Stimulated activated CD4-positive, alpha-beta T cell treated with anti-CD3 and anti-CD28 coated beads, Interleukin-2, amount 100 ng/mL, for 24 hours (primary cell): ENCODE measurements around the gene NOCT.
"Not testable (repeated sequence)": the region's sequence is repeated elsewhere in the genome, so short reads cannot be mapped to it uniquely, and the experiment has no call there.

ENCODE experiments used
- DNase-seq, 2 donors: peaks; one replicate each; pipeline ENCODE4 v3.0.0-alpha.2; 2020

NOCT gene, protein sequence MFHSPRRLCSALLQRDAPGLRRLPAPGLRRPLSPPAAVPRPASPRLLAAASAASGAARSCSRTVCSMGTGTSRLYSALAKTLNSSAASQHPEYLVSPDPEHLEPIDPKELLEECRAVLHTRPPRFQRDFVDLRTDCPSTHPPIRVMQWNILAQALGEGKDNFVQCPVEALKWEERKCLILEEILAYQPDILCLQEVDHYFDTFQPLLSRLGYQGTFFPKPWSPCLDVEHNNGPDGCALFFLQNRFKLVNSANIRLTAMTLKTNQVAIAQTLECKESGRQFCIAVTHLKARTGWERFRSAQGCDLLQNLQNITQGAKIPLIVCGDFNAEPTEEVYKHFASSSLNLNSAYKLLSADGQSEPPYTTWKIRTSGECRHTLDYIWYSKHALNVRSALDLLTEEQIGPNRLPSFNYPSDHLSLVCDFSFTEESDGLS

DNA sequence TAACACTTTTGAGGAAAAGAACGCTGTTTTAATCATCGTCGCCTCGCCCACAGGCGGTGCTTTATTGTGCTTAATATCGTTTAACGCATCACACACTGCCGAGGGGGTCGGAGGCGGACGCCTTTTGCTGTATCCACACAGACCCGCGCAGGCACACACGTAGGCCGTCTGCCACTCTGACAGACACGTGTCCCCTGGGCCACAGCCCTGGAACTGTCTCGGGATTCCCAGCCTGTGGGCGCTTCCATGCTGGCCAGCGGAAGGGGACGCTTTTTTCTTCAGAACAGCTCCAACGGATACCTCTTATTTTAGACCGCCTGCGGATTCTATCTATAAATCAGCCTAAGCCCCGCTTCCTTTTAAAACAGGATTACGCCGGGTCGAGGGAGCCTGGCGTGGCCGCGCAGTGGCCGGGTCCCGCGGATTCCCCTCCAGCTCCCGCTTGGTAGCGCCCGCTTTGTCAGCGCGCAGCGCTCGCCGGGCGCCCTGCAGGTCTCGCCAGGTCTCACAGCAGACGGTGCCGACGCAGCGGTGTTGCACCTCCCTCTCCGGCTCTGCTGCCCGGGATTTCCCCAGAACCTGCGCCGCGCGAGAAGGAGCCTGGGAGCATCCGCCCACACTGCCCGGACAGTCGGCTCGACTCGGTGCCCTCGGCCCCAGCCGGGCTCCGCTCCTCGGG lies at the start of gene NOCT:
Gene NOCT, plus strand, starts transcription at position 513 of the 679 bp plus-strand sequence. CDS start 201 bp downstream, outside the sequence.
- peak; percentile 93 to 95 for DNase-seq

DNA sequence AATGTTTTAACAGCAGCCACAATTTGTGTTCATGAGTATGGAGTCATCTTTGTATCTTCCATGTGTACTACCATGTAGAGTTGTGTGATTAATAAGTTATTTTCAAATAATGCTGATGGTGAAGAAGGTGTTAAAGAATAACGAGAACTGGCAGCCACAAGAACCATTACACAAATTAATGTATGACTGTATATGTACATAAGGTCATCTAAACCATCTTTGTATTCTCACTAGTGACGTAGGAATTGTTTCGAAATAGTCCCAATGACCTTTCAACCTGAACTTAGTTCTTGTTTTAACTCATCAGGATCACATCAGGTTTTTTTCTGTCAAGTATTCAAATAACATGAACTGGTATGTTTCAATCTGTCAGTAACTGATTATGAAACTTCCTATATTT lies 48.3 kb upstream of the NOCT start:
- DNase-seq = no peak

DNA sequence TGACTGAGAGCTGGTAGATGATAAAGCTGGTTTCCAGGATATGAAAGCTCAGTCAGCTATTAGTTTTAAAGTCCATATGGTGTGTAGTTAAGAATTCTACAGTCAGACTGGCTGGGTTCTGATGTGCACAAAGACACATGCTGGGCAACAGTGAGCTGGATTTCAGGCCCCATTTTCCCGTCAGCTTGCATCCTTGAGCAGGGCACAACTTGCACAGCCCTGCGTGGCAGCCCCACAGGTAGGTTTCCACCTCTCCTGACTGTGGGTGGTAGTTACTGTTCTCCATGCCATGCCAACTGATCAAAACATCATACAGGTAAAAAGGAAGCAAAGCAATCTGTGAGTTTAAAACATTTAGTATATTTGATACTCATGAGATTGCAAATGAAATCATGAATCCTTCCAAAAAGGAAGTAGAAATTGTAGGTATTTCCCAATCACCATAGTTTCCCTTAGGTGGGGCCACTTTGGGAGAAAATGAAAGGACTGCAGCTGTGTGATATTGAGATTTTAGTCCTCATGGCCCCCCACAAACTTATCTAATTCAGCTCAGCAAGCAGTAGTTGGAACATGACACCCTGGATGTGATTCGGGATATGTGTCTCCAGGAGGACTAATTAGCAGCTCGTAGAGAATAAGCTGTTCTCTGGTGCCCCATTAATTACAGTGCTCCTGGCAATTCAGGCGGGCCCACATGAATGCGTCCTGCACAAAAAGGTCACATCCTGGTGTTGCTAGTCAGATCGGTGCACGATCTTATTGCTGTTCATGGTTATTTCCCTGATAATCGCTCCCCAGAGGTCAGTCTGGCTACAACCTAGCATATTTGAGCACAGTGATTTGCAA lies 42.4 kb upstream of the NOCT start:
- DNase-seq = no peak

DNA sequence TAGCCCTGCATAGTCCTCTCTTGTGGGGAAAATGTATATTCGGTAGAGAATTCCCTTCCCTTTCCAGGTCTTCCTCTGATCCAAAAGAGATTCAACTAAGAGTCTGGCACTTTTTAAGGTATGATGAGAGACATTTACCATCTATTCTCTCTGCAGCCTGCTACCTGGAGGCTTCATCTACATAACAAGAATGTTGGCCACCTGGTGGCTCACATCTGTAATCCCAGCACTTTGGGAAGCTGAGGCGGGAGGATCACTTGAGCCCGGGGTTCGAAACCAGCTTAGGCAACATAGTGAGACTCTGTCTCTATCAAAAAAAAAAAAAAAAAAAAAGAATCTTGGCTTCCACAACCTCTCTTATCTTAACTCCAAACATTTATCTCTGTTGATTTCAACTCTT lies 40.4 kb upstream of the NOCT start:
- DNase-seq = no peak

DNA sequence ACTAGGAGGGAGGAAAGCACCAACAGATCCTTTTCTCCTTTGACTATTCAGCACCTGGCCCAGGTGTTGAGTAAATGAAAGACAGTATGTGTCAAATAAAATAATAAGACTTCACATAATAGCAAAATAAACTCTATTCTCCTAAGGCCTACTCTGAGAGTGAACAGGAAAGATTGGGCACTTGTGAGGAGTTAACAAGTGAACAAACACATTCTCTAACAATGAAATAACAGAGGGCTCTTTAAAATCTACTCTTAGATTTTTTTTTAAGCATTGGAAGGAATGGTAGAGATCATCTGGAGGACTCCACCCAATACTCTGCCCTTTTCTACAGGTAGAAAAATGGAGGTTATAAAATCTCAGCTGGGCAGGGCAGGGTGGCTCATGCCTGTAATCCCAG lies 39.1 kb upstream of the NOCT start:
- DNase-seq = no peak

DNA sequence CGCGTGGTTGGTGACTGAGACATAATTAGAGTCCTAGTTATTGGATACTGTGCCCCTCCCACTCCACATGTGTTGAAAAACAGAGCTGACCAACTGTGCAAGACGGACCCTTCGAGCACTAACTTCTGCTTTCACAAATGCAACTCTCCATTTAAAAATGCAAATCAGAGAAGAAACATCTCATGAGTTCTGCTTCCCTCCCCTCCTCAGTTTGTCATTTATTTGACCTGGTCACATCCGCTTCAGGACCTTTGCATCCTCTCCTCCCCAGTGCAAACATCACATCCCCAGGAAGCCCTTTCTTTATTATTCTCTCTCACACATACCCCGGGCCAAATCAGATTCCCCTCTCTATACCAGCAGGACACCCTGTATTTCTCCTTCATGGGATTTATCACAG lies 38.1 kb upstream of the NOCT start:
- no peak for DNase-seq

DNA sequence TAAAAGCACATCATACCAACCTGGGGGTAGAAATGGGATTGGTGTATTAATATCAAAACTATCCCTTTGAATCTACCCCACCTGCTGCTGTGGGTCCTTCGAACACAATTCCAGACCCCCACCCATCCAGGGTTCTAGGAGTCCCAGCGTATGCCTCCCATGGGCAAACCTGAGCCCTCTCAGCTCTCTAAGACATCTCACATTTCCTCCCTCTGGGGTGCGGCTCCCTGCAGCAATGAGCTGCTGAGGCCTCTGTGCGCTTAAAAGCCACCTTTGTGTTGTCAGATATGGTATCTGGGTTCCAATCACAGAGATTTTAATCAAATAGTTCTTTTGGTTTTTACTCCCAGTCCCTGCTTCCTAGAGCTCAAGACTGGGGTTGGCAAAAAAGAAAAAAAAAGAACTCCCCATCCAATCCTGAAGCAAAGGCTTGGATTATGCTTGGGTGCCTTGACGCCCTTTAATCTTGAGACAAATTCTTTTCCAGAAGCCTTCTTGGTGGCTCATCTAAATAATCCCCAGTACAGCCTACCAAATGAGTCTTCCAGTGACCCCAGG lies 37.5 kb upstream of the NOCT start:
- no peak for DNase-seq

DNA sequence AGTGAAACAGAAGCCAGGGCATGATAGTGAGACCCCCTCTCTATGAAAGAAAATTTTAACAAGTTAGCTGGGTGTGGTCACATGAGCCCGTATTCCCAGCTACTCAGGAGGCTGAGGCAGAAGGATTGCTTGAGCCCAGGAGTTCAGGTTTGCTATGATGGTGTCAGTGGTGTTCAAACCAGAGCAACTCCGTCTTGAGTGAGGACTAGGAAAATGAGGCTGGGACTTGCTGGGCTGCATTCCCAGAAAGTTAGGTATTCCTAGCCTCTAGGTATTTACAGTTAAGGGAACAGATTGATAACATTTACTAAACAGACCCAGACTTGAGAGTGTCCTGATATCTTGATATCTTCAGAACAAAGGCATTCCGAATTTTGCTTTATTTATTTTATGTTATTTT lies 37.0 kb upstream of the NOCT start:
- DNase-seq = no peak

DNA sequence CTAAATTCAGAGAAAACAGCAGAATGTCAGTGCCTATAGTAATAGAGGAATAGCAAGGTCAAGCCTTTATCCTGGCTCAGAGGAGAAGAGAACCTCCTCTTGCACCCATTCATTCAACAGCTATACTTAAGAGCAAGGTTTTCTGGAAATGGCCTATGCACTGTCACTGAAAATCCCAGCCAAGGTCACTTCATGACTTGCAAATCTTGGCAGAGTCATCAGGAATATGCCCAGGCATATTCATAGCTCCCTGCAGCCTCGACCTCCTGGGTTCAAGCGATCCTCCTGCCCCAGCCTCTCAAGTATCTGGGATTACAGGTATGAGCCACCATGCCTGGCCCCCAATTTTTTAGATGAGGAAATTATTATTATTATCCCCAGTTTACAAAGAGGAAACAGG lies 35.8 kb upstream of the NOCT start:
- no peak for DNase-seq

DNA sequence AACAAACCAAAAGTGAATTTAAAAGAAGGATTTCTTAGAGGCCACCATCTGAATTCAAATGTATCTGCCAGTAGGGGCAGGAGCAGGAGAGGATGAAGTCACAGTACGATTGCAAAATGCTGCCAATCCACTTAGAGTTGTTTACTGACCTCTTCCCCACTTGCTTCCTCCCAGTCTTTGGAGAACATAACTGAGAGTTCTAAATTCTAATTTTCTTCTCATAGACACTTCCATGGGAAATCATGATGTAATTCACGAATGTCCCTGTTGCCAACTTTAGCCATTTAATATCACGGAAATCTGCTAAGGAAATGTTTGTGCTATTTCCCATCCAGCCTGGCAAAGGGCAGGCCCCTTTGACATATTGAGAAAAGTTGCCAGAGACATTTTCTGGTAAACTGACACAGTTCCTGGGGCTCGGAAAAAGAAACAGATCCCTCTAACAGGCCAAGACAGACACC lies 33.6 kb upstream of the NOCT start:
- DNase-seq = no peak

DNA sequence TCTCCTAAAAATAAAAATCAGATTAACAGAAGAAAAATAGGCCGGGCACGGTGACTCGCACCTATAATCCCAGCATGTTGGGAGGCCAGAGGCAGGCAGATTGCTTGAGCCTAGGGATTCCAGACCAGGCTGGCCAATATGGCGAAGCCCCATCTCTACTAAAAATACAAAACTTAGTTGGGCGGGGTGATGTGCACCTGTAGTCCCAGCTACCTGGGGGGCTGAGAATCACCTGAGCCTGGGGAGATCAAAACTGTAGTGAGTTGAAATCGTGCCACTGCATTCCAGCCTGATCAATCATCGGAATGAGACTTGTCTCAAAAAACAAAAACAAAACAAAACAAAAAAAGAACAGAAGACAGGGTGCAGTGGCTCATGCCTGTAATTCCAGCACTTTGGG lies 32.8 kb upstream of the NOCT start:
- DNase-seq = no peak

DNA sequence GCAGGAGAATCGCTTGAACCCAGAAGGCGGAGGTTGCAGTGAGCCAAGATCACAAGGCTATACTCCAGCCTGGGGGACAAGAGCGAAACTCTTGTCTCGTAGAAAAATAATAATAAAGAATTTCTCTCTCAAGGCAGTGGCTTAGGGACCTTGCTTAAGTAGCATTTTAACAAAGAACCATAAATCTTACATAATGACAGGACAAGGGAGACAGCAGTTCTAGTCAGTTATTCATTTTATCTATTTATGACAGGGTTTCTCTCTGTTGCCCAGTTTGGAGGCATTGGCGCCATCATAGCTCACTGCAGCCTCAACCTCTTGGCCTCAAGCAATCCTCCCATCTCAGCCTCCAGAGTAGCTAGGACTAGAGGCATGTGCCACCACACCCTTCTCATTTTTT lies 31.9 kb upstream of the NOCT start:
- no peak for DNase-seq

DNA sequence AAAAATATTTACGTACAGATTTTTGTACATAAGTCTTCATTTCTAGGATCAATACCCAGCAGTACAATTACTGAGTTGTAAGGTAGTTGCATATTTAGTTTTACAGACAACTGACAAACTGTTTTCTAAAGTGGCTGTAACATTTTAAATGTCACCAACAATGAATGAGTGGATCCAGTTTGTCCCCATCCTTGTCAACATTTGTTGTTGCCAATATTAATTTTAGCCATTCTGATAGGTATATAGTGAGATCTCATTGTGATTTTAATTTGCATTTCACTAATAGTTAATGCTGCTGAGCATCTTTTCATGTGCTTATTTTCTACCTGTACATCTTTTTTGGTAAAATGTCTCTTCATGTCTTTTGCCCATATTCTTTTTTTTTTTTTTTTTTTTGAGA lies 30.9 kb upstream of the NOCT start:
- DNase-seq = no peak

DNA sequence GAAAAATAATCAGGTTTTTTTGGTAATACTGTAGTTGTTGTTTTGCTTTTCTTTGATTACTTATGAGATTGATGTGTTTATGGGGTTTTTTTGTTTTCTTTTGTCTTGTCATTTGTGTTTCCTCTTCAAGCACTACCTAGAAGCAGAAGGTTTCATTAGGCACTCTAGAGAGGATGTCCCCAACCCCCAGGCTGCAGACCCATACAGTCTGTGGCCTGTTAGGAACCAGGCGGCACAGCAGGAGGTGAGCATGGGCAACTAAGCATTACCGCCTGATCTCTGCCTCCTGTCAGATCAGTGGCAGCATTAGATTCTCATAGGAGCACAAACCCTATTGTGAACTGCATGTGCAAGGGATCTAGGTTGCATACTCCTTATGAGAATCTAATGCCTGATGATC lies 22.9 kb upstream of the NOCT start:
- DNase-seq = no peak

DNA sequence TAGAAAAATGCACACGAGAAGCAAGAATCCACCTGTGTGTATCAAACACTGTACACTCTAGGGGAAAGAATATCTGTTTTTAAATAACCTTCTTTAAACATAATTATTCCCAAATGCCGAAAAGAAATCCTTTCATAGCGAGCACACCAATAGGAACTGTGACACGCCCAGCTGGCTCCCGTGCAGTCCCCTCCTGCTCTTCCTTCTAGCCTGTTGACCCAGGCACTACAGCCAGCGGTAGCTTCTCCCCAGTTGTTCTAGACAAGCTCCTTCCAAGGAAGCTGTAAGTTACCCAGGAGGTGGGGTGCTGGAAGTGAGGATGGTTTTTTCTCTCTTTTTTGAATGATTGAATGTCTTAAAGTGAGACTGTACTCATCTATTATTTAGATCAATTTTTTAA lies 19.5 kb upstream of the NOCT start:
- no peak for DNase-seq

DNA sequence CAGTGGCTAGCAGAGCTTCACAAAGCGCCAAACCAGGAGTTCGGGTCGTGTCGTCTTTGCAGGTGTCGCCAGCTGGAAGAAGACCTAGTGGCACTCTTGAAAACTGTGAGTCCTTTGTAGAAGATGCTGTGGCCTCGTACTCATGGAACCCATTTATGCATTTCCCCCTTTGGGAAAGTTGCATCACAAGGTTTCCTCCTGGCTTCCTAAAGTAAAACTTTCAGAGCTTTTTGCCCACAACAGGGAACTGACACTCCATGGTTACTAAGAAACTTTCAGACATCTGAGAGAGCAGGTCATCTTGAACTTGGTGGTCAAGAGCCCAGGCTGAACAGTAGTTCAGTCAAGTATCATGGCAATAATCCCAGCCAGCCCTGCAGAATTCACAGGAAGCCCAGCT lies 15.9 kb upstream of the NOCT start:
- no peak for DNase-seq

DNA sequence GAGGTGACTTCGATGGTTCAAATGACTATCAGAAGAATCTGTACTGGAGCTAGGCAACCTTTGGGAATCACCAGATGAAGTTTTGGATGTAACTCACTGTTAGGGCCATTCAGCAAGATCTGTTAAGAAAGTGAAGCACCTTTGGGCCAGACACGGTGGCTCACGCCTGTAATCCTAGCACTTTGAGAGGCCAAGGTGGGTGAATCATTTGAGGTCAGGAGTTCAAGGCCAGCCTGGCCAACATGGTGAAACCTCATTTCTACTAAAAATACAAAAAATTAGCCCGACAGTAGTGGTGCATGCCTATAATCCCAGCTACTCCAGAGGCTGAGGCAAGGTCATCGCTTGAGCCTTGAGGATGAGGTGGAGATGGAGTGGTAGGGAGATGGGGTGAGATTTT lies 15.4 kb upstream of the NOCT start:
- not testable (repeated sequence) for DNase-seq

DNA sequence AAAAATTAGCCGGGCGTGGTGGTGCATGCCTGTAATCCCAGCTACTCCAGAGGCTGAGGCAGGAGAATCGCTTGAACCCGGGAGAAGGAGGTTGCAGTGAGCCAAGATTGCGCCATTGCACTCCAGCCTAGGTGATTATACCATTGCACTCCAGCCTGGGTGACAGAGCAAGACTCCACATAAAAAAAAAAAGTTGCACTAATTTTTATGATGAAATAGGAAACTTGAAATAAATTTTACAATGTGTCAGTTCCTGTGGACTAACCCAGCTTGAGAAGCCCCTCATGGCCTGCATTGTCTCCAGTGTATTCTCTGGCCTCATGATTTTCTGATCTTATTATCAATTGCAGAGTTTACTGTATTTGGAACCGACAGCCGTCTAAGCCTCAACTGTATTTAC lies 14.2 kb upstream of the NOCT start:
- not testable (repeated sequence) for DNase-seq

DNA sequence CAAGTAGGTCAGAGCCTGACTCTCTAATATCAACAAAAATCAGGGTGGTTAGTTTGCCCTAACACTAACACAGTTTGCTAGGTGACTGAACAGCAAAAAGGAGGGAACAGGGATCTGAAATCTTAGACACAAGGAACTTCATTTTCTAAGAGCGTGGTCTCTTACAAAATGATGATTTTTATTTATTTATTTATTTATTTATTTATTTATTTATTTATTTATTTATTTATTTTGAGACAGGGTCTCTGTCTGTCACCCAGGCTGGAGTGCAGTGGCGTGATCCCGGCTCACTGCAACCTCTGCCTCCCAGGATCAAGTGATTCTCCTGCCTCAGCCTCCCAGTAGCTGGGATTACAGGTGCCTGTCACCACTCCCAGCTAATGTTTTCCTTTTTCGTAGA lies 11.9 kb upstream of the NOCT start:
- DNase-seq = not testable (repeated sequence)

DNA sequence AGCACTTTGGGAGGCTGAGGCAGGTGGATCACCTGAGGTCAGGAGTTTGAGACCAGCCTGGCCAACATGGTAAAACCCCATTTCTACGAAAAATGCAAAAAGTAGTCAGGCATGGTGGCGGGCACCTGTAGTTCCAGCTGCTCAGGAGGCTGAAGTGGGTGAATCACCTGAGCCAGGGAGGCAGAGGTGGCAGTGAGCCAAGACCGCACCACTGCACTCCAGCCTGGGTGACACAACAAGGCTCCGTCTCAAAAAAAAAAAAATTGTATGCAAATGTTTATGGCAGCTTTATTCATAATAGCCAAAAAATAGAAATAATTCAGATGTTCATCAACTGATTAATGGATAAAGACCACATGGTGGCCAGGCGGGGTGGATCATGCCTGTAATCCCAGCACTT lies 9.8 kb upstream of the NOCT start:
- no peak for DNase-seq

DNA sequence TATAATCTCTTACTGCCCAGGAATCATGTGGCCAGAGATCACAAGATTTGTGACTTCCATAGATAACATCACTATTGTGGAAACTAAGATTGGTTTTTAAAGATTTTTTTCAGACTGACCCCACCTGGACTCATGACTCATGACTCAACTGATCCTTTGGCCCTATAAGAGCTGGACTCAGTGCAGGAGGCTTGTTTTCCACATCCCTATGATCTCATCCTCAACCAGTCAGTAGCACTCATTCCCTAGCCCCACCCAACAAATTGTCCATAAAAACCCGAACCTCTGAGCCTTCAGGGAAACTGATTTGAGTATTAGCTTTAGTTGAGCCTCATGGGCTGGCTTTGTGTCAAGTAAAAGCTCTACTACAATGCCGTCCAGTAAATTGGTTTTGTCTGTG lies 7.9 kb upstream of the NOCT start:
- DNase-seq = no peak

DNA sequence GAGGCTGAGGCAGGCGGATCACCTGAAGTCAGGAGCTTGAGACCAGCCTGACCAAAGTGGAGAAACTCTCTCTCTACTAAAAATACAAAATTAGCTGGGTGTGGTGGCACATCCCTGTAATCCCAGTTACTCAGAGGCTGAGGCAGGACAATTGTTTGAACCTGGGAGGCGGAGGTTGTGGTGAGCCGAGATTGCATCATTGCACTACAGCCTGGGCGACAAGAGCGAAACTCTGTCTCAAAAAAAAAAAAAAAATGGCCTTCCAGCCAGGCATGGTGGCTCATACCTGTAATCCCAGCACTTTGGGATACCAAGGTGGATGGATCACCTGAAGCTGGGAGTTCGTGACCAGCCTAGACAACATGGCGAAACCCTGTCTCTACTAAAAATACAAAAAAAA lies 7.3 kb upstream of the NOCT start:
- DNase-seq = not testable (repeated sequence)

DNA sequence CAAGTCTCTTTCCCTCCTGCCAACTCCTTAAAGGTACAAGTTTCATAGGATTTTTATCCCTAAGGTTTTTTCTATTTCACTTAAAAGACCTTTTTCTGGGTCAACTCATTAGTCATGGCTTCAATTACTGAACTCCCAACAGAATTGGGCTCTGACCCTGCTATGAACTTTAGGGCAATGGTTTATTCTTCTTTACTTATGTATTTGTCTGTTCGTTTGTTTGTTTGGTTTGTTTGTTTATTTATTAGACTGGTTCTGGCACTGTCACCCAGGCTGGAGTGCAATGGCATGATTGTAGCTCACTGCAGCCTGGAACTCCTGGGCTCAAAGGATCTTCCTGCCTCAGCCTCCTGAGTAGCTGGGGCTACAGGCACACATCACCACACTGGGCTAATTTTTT lies 5.9 kb upstream of the NOCT start:
- no peak for DNase-seq
